Pancreas (tissue), 10 donors: ENCODE measurements around the gene PPM1H. TPM values are rescaled to one million over a fixed set of nuclear protein-coding genes. Genes with fewer than 3 reads are reported as not detected.
A peak's percentile ranks its signal among the peaks of the same experiment; 100 is the strongest.

Experiments used
- ATAC-seq, 4 donors: fragments of 200-7000 bp; cut with Tn5 transposase; one replicate each; pipeline versions ENCODE4 v1.8.0 to v1.9.1; 2020; ENCODE audit warnings: mild to moderate bottlenecking in 4 of 4, moderate library complexity in 4 of 4
- DNase-seq, 6 donors: peaks; one replicate each; pipeline ENCODE4 v3.0.0-alpha.2; 2020
- FAIRE-seq: peaks from 2 replicates; lab custom pipeline; 2012; peaks lifted over from hg19 to GRCh38; lab: Jason Lieb, UNC
- H3K27ac ChIP-seq, 4 donors: fragments of 200-600 bp; sonication (generic); 1 replicate in 3 of 4; 2 replicates in 1 of 4; pipeline versions ENCODE4 v1.5.0 to v1.8.0; 2020
- H3K27me3 ChIP-seq, 4 donors: fragments of 200-600 bp; one replicate each; pipeline ENCODE4 v1.8.0; 2021
- H3K36me3 ChIP-seq, 3 donors: fragments of 200-600 bp; sonication (generic) in 1 of 3; one replicate each; pipeline versions ENCODE4 v1.5.0 to v1.8.0; 2020 to 2021
- H3K4me1 ChIP-seq, 3 donors: fragments of 200-600 bp; one replicate each; pipeline ENCODE4 v1.8.0; 2021
- H3K4me3 ChIP-seq, 4 donors: fragments of 200-600 bp; sonication (generic) in 2 of 4; one replicate each; pipeline versions ENCODE4 v1.5.0 to v1.8.0; 2020 to 2021
- H3K9me3 ChIP-seq, 4 donors: fragments of 200-600 bp; one replicate each; pipeline ENCODE4 v1.8.0; 2021
- CTCF ChIP-seq, 4 donors: fragments of 200-600 bp; sonication (generic) in 3 of 4; IDR thresholded peaks; one replicate each; pipeline versions ENCODE4 v1.5.0 to v1.8.0; 2021; ENCODE audit warnings: antibody characterized with exemption in 4 of 4
- WGBS, 2 donors: extraction: QIAGEN DNeasy Blood & Tissue Kit; methylation state at CpG; one replicate each; pipeline ENCODE4 v1.1.7; 2013; 5-methylcytosine and 5-hydroxymethylcytosine counted together
- intact Hi-C, 3 donors: fragments of 100-400 bp; cut with DNase I; formaldehyde crosslinking; loops; one replicate each; pipeline versions ENCODE4 v1.11.1 to v1.14.2; 2022
- polyA plus RNA-seq, 2 donors: library from polyadenylated mRNA; stranded (reverse); fragments of 200-250 nt; gene quantifications; one replicate each; pipeline ENCODE4 v1.2.3, GENCODE V29; 2013
- total RNA-seq, 6 donors: library from RNA; stranded (reverse); fragmentation: NEBNext Ultra II Directional in 4 of 6; extraction: Animal tissue kit (Norgen Biotek cat#: 25700) in 4 of 6; gene quantifications; one replicate each; pipeline versions ENCODE4 v1.2.1 to v1.2.4, GENCODE V29; 2021 to 2023
- donor health status: healthy with polysubstance abuse.
- donor health status: DM: no; HTN: no; CAD: no; lungs with moderate emphysema.
- donor health status: DM: no; HTN: no; CAD: no.
- donor health status: control.
- donor health status: control.
- donor health status: Bipolar disorder and iron deficiency.
- donor health status: DM: yes; HTN: yes; CAD: no.
- donor health status: DM: no; HTN: no; CAD: no.
- donor health status: DM: no; HTN: no; CAD: no.
- donor health status: DM: yes; HTN: yes; CAD: no.

The PPM1H gene
- total and polyA plus RNA-seq, 8 donors: 1.7 to 12.9 (median 5.8) TPM

- ATAC-seq (peak in 1 of 4 donors; percentile 36), FAIRE-seq (no peak), DNase-seq (no peak)
- 77 to 80% methylated on average over 8 of the region's 8 CpGs for WGBS, 2 donors
- TF ChIP-seq CTCF (IDR thresholded peaks at IDR 0.05): no peak
- no peaks in the 10 kb centered on the region for H3K27me3 ChIP-seq
- intact Hi-C loops: no loop called here
- no peaks in the 10 kb centered on the region for H3K36me3 ChIP-seq
- H3K4me1 ChIP-seq: peaks cover 0 to 5% (median 0%) of the 10 kb centered on the region in 3 donors
- no peaks in the 10 kb centered on the region for H3K9me3 ChIP-seq
- no peak overlapping the region for H3K27ac ChIP-seq
- no peak overlapping the region for H3K4me3 ChIP-seq
These were observed 214.2 kb downstream of the PPM1H start for GRCh38 chr12:62720661-62721330.

DNA sequence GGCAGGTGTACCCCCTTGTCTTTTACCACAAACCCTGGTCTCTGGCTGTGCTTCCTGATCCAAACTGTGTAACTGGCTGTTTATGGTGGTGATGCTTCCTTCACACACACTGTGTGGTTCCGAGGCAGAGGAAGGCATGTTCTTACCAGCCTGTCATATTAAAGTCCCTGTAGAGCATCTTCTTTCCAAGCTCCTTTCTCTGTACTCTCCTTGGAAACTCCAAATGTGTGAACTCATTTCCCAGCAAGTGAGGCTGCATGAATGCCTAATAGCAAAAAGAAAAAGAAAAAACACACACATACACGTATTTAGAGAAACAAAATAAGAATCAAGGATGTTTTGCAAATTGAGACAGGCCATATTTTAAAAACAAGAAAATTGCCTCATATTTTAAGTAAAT is 214.9 kb downstream of the PPM1H start:
- no peak for FAIRE-seq

GRCh38 chr12:62718762-62719426 is 216.1 kb downstream of the PPM1H start:
- intact Hi-C loops: no loop called here
- Histone ChIP-seq H3K36me3 (no peaks in the 10 kb centered on the region), H3K27me3 (no peaks in the 10 kb centered on the region), H3K27ac (no peak overlapping the region), H3K9me3 (no peaks in the 10 kb centered on the region), H3K4me3 (no peak overlapping the region), H3K4me1 (no peaks in the 10 kb centered on the region)
- no peak for DNase-seq
- no peak for TF ChIP-seq CTCF (IDR thresholded peaks at IDR 0.05)
- no peak for ATAC-seq
- FAIRE-seq: no peak
- 98 to 100% methylated on average over 2 of the region's 2 CpGs for WGBS, 2 donors

More for the DNA sequence above, 214.9 kb downstream of the PPM1H start:
- no peaks in the 10 kb centered on the region for H3K27me3 ChIP-seq
- ATAC-seq: no peak
- intact Hi-C loops: no loop called here
- WGBS, 2 donors: 90 to 97% methylated on average over 2 of the region's 2 CpGs
- H3K9me3 ChIP-seq: no peaks in the 10 kb centered on the region
- TF ChIP-seq CTCF (IDR thresholded peaks at IDR 0.05): no peak
- peaks cover 0 to 5% (median 0%) of the 10 kb centered on the region in 3 donors for H3K4me1 ChIP-seq
- no peak overlapping the region for H3K4me3 ChIP-seq
- H3K27ac ChIP-seq: no peak overlapping the region
- DNase-seq: no peak
- no peaks in the 10 kb centered on the region for H3K36me3 ChIP-seq

DNA sequence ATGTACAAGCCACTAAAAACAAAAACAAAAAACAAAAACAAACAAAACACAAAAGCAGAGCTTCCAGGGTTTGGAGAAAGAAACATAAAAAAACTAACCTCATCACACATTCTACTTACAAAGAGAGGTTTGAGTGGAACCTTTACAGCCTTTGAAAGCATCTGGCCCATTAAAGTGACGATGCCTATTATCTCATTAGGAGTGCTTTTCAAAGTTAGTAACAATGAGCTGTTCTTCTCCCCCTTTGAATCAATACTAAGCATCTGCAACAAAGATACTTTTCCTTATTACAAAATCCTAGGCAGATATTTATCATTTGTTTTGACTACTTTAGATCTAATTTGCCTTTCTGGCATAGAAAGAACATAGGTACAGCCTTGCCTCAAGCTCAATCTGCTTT is 217.3 kb downstream of the PPM1H start:
- TF ChIP-seq CTCF (IDR thresholded peaks at IDR 0.05): no peak
- Histone ChIP-seq H3K4me1 (no peaks in the 10 kb centered on the region), H3K9me3 (no peaks in the 10 kb centered on the region), H3K27me3 (no peaks in the 10 kb centered on the region), H3K4me3 (no peak overlapping the region), H3K27ac (no peak overlapping the region), H3K36me3 (no peaks in the 10 kb centered on the region)
- intact Hi-C loops: no loop called here
- WGBS, 2 donors: 91 to 95% methylated on average over 1 of the region's 1 CpG
- DNase-seq: no peak
- no peak for ATAC-seq
- FAIRE-seq: no peak
